CD4-positive, alpha-beta T cell treated with Interleukin-12 subunit alpha and Interleukin-12 subunit beta, for 1 hour (primary cell): Measurements from ENCODE around the gene LCT.

Experiments
- DNase-seq: peaks from one replicate; pipeline ENCODE4 v3.0.0-alpha.2; 2020

Gene LCT

GRCh38 chr2:135741043-135741394 lies 96.0 kb downstream of the LCT start:
- DNase-seq = no peak

- DNase-seq = no peak
These were observed 96.8 kb downstream of the LCT start for GRCh38 chr2:135740206-135740605.
